GM12878 (cell line): Measurements from ENCODE around the gene PLEKHG2.

Experiments
- MEF2A ChIP-seq: IDR thresholded peaks from 2 replicates; pipeline ENCODE4 v1.6.1; 2011; ENCODE audit warnings: low read depth, mild to moderate bottlenecking, low read length, moderate library complexity; ENCODE audit not compliant: insufficient read depth
- MXI1 ChIP-seq: fragments of 150-350 bp; IDR thresholded peaks from 2 replicates; pipeline ENCODE4 v1.6.1; 2011; ENCODE audit warnings: low read depth, mild to moderate bottlenecking, inconsistent platforms, low read length, improper control_type of control experiment
- TF ChIP-seq, protein P1 (sequence below), 3 experiments: IDR thresholded peaks in 2 of 3; conservative IDR thresholded peaks in 1 of 3; 2 replicates each; pipeline ENCODE4 v1.5.1; 2011; ENCODE audit warnings: low read depth in 3 of 3, low read length in 3 of 3, mild to moderate bottlenecking in 3 of 3, control low read depth in 2 of 3, moderate library complexity in 2 of 3, inconsistent platforms in 1 of 3, mixed read lengths in 1 of 3; ENCODE audit not compliant: control insufficient read depth in 2 of 3, insufficient read depth in 1 of 3; ENCODE audit errors: extremely low read depth in 1 of 3

DNA sequence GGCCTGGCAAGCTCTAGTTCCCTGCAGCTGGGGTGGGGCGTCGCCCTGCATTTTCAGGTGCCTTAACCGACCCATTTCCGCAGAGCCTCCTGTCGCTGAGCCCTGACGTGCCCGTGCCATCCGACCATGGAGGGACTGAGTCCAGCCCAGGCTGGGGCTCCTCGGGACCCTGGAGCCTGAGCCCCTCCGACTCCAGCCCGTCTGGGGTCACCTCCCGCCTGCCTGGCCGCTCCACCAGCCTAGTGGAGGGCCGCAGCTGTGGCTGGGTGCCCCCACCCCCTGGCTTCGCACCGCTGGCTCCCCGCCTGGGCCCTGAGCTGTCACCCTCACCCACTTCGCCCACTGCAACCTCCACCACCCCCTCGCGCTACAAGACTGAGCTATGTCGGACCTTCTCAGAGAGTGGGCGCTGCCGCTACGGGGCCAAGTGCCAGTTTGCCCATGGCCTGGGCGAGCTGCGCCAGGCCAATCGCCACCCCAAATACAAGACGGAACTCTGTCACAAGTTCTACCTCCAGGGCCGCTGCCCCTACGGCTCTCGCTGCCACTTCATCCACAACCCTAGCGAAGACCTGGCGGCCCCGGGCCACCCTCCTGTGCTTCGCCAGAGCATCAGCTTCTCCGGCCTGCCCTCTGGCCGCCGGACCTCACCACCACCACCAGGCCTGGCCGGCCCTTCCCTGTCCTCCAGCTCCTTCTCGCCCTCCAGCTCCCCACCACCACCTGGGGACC, 4.6 kb upstream of the PLEKHG2 start:
- TF ChIP-seq, protein P1, sequence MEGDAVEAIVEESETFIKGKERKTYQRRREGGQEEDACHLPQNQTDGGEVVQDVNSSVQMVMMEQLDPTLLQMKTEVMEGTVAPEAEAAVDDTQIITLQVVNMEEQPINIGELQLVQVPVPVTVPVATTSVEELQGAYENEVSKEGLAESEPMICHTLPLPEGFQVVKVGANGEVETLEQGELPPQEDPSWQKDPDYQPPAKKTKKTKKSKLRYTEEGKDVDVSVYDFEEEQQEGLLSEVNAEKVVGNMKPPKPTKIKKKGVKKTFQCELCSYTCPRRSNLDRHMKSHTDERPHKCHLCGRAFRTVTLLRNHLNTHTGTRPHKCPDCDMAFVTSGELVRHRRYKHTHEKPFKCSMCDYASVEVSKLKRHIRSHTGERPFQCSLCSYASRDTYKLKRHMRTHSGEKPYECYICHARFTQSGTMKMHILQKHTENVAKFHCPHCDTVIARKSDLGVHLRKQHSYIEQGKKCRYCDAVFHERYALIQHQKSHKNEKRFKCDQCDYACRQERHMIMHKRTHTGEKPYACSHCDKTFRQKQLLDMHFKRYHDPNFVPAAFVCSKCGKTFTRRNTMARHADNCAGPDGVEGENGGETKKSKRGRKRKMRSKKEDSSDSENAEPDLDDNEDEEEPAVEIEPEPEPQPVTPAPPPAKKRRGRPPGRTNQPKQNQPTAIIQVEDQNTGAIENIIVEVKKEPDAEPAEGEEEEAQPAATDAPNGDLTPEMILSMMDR (IDR thresholded peaks at IDR 0.05 in 2 of 3, conservative IDR thresholded peaks at IDR 0.05 in 1 of 3; ENCODE audit: control insufficient read depth in 2 of 3, extremely low read depth in 1 of 3, insufficient read depth in 1 of 3, low read depth in 3 of 3, low read length in 3 of 3), result no peak
- TF ChIP-seq MXI1, result no peak
- TF ChIP-seq MEF2A, result no peak
